Pancreas (tissue), 10 donors: ENCODE results near the gene SCG3. TPM values are rescaled to one million over a fixed set of nuclear protein-coding genes. Genes with fewer than 3 reads are reported as not detected.

ENCODE experiments used
- ATAC-seq, 4 donors: fragments of 200-7000 bp; cut with Tn5 transposase; one replicate each; pipeline versions ENCODE4 v1.8.0 to v1.9.1; 2020; ENCODE audit warnings: mild to moderate bottlenecking in 4 of 4, moderate library complexity in 4 of 4
- DNase-seq, 6 donors: peaks; one replicate each; pipeline ENCODE4 v3.0.0-alpha.2; 2020
- FAIRE-seq: peaks from 2 replicates; lab custom pipeline; 2012; peaks lifted over from hg19 to GRCh38; lab: Jason Lieb, UNC
- H3K27ac ChIP-seq, 4 donors: fragments of 200-600 bp; sonication (generic); 1 replicate in 3 of 4; 2 replicates in 1 of 4; pipeline versions ENCODE4 v1.5.0 to v1.8.0; 2020
- H3K27me3 ChIP-seq, 4 donors: fragments of 200-600 bp; one replicate each; pipeline ENCODE4 v1.8.0; 2021
- H3K36me3 ChIP-seq, 3 donors: fragments of 200-600 bp; sonication (generic) in 1 of 3; one replicate each; pipeline versions ENCODE4 v1.5.0 to v1.8.0; 2020 to 2021
- H3K4me1 ChIP-seq, 3 donors: fragments of 200-600 bp; one replicate each; pipeline ENCODE4 v1.8.0; 2021
- H3K4me3 ChIP-seq, 4 donors: fragments of 200-600 bp; sonication (generic) in 2 of 4; one replicate each; pipeline versions ENCODE4 v1.5.0 to v1.8.0; 2020 to 2021
- H3K9me3 ChIP-seq, 4 donors: fragments of 200-600 bp; one replicate each; pipeline ENCODE4 v1.8.0; 2021
- WGBS, 2 donors: extraction: QIAGEN DNeasy Blood & Tissue Kit; methylation state at CpG; one replicate each; pipeline ENCODE4 v1.1.7; 2013; 5-methylcytosine and 5-hydroxymethylcytosine counted together
- intact Hi-C, 3 donors: fragments of 100-400 bp; cut with DNase I; formaldehyde crosslinking; loops; one replicate each; pipeline versions ENCODE4 v1.11.1 to v1.14.2; 2022
- polyA plus RNA-seq, 2 donors: library from polyadenylated mRNA; stranded (reverse); fragments of 200-250 nt; gene quantifications; one replicate each; pipeline ENCODE4 v1.2.3, GENCODE V29; 2013
- total RNA-seq, 6 donors: library from RNA; stranded (reverse); fragmentation: NEBNext Ultra II Directional in 4 of 6; extraction: Animal tissue kit (Norgen Biotek cat#: 25700) in 4 of 6; gene quantifications; one replicate each; pipeline versions ENCODE4 v1.2.1 to v1.2.4, GENCODE V29; 2021 to 2023
- TF ChIP-seq, protein P1 (sequence below), 4 donors: fragments of 200-600 bp; sonication (generic) in 3 of 4; IDR thresholded peaks; one replicate each; pipeline versions ENCODE4 v1.5.0 to v1.8.0; 2021; ENCODE audit warnings: antibody characterized with exemption in 4 of 4
- donor health status: healthy with polysubstance abuse.
- donor health status: DM: no; HTN: no; CAD: no; lungs with moderate emphysema.
- donor health status: DM: no; HTN: no; CAD: no.
- donor health status: control.
- donor health status: control.
- donor health status: Bipolar disorder and iron deficiency.
- donor health status: DM: yes; HTN: yes; CAD: no.
- donor health status: DM: no; HTN: no; CAD: no.
- donor health status: DM: no; HTN: no; CAD: no.
- donor health status: DM: yes; HTN: yes; CAD: no.

The SCG3 gene
- total and polyA plus RNA-seq, 8 donors, result 2.4 to 67.5 (median 9.6) TPM

GRCh38 chr15:51677452-51677851, 3.9 kb upstream of the SCG3 start:
- H3K36me3 ChIP-seq, result no peaks in the 10 kb centered on the region
- DNase-seq (no peak), FAIRE-seq (no peak), ATAC-seq (no peak)
- intact Hi-C loops, result no loop called here
- peaks cover 0 to 5% (median 0%) of the 10 kb centered on the region in 4 donors for H3K27me3 ChIP-seq
- no peaks in the 10 kb centered on the region for H3K4me1 ChIP-seq
- no peak overlapping the region for H3K4me3 ChIP-seq
- H3K9me3 ChIP-seq, result no peaks in the 10 kb centered on the region
- H3K27ac ChIP-seq, result no peak overlapping the region
- TF ChIP-seq, protein P1, sequence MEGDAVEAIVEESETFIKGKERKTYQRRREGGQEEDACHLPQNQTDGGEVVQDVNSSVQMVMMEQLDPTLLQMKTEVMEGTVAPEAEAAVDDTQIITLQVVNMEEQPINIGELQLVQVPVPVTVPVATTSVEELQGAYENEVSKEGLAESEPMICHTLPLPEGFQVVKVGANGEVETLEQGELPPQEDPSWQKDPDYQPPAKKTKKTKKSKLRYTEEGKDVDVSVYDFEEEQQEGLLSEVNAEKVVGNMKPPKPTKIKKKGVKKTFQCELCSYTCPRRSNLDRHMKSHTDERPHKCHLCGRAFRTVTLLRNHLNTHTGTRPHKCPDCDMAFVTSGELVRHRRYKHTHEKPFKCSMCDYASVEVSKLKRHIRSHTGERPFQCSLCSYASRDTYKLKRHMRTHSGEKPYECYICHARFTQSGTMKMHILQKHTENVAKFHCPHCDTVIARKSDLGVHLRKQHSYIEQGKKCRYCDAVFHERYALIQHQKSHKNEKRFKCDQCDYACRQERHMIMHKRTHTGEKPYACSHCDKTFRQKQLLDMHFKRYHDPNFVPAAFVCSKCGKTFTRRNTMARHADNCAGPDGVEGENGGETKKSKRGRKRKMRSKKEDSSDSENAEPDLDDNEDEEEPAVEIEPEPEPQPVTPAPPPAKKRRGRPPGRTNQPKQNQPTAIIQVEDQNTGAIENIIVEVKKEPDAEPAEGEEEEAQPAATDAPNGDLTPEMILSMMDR (IDR thresholded peaks at IDR 0.05), result no peak
- 78 to 87% methylated on average over 2 of the region's 2 CpGs for WGBS, 2 donors

GRCh38 chr15:51678096-51678495, 3.2 kb upstream of the SCG3 start:
- no peak for FAIRE-seq
- TF ChIP-seq, protein P1 (IDR thresholded peaks at IDR 0.05), result no peak
- ATAC-seq, result no peak
- 36 to 58% methylated on average over 2 of the region's 2 CpGs for WGBS, 2 donors
- intact Hi-C loops, result no loop called here
- no peak for DNase-seq
- H3K4me1 ChIP-seq, result no peaks in the 10 kb centered on the region
- H3K9me3 ChIP-seq, result no peaks in the 10 kb centered on the region
- H3K36me3 ChIP-seq, result no peaks in the 10 kb centered on the region
- H3K4me3 ChIP-seq, result no peak overlapping the region
- H3K27me3 ChIP-seq, result peaks cover 0 to 7% (median 0%) of the 10 kb centered on the region in 4 donors
- no peak overlapping the region for H3K27ac ChIP-seq

DNA sequence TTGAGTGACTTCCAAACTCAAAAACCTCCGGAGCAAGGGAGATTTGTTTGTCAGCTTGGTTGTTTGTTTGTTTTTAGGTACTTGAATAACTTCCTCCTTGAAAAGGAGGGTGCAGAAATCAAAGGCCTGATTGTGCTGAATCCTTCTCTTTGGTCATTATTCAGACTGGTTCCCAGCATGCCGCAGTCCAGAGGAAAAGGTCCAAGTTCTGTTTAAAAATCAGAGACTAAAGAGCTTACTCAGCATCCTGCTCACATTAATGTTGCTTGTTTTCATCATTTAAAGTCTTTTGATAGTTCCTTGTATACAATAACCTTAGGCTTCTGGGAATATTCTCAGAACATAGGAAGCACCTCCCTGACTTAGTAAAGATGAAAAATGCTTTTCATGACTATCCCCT, 982 bp upstream of the SCG3 start:
- FAIRE-seq (no peak), DNase-seq (no peak), ATAC-seq (no peak)
- intact Hi-C loops, result no loop called here
- no peaks in the 10 kb centered on the region for H3K4me1 ChIP-seq
- H3K4me3 ChIP-seq, result no peak overlapping the region
- no peaks in the 10 kb centered on the region for H3K36me3 ChIP-seq
- H3K27me3 ChIP-seq, result peaks cover 0 to 16% (median 0%) of the 10 kb centered on the region in 4 donors
- TF ChIP-seq, protein P1 (IDR thresholded peaks at IDR 0.05), result no peak
- WGBS, 2 donors, result 34 to 44% methylated on average over 2 of the region's 2 CpGs
- H3K27ac ChIP-seq, result no peak overlapping the region
- no peaks in the 10 kb centered on the region for H3K9me3 ChIP-seq

DNA sequence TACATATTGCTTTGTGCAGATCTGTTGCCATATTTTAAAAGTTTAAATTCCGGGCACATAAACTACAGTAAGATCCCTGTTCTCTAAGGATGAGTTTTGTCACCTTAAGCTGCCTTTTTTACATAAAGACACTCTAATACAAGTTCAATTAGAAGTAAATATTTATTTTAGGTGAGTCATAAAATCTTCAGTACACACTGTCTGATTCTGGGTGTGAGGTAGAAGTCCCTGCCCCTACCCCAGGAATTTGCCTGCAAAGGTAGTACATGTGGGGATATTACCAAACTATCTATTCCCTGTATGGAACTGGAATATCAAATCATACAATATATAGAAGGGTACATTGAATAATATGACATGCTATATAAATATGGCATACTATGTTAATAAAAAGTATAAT, 6.3 kb downstream of the SCG3 start:
- no peaks in the 10 kb centered on the region for H3K9me3 ChIP-seq
- FAIRE-seq (no peak), DNase-seq (no peak), ATAC-seq (no peak)
- H3K36me3 ChIP-seq, result no peaks in the 10 kb centered on the region
- no peak overlapping the region for H3K4me3 ChIP-seq
- intact Hi-C loops, result no loop called here
- H3K27me3 ChIP-seq, result peaks cover 0 to 10% (median 0%) of the 10 kb centered on the region in 4 donors
- TF ChIP-seq, protein P1 (IDR thresholded peaks at IDR 0.05), result no peak
- peaks cover 0 to 4% (median 0%) of the 10 kb centered on the region in 3 donors for H3K4me1 ChIP-seq
- WGBS, 2 donors, result 2 to 44% methylated on average over 1 of the region's 1 CpG
- H3K27ac ChIP-seq, result no peak overlapping the region

DNA sequence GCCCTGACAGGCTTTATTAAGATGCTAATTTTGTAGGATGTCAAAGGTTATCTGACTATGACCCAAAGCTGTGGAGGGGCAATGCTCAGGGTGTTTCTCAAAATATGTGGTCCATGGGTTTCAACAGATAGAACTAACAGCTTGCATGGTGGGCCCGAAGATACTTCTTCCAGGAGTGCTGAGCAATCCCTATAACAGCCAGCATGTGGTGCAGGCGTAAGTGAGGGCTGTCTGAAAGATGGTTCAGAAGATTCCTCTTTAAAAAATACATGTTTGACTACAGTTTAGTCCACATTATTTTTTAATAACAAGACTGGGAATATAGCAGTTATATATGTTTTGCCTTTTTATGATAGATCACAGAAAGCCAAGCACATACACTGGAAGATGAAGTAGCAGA, 7.6 kb downstream of the SCG3 start:
- Histone ChIP-seq H3K27ac (no peak overlapping the region), H3K4me1 (peaks cover 0 to 4% (median 0%) of the 10 kb centered on the region in 3 donors), H3K9me3 (no peaks in the 10 kb centered on the region), H3K36me3 (no peaks in the 10 kb centered on the region), H3K4me3 (no peak overlapping the region), H3K27me3 (peaks cover 0 to 3% (median 0%) of the 10 kb centered on the region in 4 donors)
- no peak for DNase-seq
- intact Hi-C loops, result no loop called here
- no peak for FAIRE-seq
- 71 to 81% methylated on average over 2 of the region's 2 CpGs for WGBS, 2 donors
- no peak for ATAC-seq
- TF ChIP-seq, protein P1 (IDR thresholded peaks at IDR 0.05), result no peak
